HG02798 (cell line): Measurements from ENCODE around the gene CNTNAP5.
"Not testable (repeated sequence)": the region's sequence is repeated elsewhere in the genome, so short reads cannot be mapped to it uniquely, and the experiment has no call there.

Source experiments
- ATAC-seq: cut with Tn5 transposase; IDR thresholded peaks from one replicate; pipeline ENCODE4 v1.9.1; 2021; ENCODE audit warnings: mild to moderate bottlenecking; ENCODE audit not compliant: unreplicated experiment, poor library complexity

Gene CNTNAP5

GRCh38 chr2:124382067-124382618, 357.1 kb downstream of the CNTNAP5 start:
- no peak for ATAC-seq

DNA sequence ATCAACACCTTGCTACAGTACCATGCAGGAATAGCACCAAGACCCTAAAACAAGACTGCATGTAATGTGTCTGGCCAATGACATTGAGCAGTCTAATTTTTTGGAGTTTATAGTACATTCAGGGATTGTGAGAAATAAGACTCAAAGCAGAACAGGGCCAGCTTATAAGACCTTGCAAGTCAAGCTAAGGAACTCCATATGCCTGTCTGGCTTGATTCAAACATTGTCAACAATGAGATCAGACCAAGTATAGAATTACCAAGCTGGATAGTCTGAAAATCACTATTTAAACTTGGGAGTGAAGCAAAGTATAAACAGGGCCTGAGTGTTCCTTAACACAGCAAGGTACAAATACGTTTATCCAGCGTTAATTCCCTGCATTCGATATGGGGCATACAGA, 370.9 kb downstream of the CNTNAP5 start:
- ATAC-seq, result no peak

- no peak for ATAC-seq
Measured at GRCh38 chr2:124402274-124402673, 377.2 kb downstream of the CNTNAP5 start.

- not testable (repeated sequence) for ATAC-seq
Measured at GRCh38 chr2:124407836-124408534, 382.9 kb downstream of the CNTNAP5 start.

DNA sequence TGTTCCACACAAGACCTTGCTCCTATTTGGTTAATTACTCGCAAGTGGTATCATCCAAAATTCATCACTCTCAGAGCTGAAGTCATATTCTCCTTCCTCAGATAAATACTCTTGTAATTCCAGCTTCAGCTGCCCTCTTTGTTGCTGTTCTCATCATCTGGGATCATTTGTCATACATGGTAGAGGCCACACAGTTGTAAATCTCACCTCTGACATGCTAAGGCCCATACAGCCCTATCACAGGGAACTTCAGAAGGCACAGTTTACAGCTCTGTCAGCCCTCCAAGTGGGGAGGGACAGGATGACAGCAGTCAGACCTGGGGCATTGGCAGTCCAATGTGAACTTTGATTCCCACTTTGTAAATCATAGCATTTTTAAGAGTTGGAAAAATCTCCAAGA, 399.0 kb downstream of the CNTNAP5 start:
- no peak for ATAC-seq

DNA sequence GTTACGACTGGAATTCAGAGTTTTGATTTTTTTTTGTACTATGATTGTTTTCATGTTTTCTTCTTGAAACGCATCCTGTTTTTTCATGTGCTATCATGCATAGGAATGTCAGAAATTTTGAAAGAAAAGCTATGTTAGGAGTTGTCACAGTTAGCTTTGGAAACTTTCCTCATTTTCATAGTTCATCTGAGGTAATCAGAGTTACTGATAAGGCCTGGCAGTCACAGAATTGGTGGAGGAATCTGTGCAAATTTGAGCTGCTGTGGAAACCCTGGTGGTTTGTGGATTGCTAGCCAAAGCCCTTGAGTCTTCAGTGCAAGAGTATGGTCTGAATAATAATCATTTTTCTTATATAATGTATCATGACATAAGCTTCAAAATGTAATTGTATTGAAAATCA, 401.0 kb downstream of the CNTNAP5 start:
- no peak for ATAC-seq

DNA sequence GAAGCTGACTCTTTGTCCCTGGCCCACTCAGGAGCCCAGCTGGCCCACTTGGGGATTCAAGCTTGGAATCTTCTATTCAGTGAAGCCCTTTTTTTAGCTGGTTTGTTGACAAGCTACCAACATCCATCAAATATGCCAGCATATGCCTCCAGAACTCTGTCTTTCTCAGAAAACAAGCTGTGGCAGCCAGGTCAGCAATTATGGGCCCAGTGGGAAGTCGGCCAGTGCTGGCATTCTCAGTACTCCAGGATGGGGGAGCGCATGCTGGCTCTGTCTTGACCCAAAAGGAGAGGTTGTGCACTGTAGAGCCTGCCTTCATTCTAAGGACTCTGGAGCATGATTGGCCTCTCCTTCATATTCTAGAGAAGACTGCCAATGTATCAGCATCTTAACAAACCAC, 401.5 kb downstream of the CNTNAP5 start:
- no peak for ATAC-seq

DNA sequence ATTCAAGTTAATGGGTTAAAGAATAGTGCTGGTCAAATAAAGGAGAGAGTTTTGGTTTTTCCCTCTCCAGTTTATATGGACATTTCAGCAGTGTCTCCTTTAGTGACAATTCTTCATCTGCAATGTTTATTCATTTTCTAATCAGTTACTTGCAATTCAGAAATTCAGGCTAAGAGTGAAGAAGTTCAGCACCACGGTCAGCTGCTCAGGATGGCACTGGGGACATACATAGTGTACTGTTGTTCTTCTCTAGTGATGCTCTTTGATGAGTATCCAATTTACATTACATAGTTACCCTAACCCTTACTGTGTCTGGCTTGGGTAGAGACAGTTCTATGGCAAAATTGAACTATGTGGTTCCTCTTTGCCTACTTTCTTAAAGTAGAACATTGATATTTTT, 412.7 kb downstream of the CNTNAP5 start:
- ATAC-seq, result no peak

DNA sequence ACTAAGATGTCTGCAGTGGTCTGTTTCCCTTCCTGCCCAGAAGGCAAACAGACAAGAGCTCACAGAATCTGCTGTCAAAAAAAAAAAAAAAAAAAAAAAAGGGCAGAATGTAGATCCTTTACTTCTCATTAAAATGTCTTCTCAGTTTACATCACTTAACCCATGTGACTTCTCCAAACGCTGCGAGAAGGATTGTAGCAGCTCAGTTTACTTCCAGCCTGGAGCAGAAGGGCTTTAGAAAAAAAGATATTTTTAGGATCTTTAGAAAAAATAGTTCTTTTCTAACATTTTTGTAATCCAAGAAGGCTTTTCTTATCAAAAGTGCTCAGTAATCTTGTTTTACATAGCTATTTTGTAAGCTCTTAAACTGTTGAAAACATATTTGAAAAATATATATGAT, 425.4 kb downstream of the CNTNAP5 start:
- ATAC-seq, result no peak

- ATAC-seq, result no peak
Measured at GRCh38 chr2:124476291-124476690, 451.2 kb downstream of the CNTNAP5 start.

DNA sequence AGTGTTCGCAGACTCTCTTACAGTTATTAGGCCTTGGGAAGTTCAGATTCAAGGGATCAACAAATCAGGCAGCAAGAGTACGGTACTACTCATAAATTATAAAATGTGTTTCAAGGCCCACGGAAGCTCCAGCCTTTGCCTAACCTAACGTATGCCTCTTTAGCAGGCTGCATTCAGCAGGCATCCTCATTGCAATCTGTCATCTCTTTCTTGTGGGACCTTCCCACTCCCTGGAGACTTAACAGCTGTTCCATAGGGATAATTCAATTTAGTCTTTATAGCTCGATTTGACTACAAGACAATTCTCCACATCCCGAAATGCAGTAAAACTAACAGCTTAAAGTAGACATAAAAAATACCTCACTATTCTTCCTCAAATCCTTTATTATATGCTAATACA, 453.7 kb downstream of the CNTNAP5 start:
- ATAC-seq, result no peak

GRCh38 chr2:124480958-124481357, 455.9 kb downstream of the CNTNAP5 start:
- ATAC-seq, result no peak

DNA sequence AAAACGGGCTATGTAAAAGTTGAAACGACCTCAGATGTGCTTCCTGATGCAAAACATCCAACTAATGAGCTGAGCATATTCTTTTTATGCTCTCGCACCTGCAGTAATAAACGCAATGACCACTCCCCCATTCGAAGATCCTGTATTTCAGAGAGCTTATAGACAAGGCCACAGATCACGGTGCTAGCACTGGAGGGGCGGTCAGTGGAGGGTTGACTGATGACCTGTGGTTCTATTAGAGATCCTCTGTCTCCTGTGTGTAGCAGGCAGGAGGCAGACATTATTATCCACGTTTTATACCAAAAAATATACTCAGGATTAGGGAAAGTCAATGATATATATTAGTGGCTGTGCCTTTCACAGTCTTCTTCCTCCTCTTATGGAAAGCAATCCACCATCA, 457.0 kb downstream of the CNTNAP5 start:
- no peak for ATAC-seq

GRCh38 chr2:124482551-124482950, 457.5 kb downstream of the CNTNAP5 start:
- no peak for ATAC-seq

DNA sequence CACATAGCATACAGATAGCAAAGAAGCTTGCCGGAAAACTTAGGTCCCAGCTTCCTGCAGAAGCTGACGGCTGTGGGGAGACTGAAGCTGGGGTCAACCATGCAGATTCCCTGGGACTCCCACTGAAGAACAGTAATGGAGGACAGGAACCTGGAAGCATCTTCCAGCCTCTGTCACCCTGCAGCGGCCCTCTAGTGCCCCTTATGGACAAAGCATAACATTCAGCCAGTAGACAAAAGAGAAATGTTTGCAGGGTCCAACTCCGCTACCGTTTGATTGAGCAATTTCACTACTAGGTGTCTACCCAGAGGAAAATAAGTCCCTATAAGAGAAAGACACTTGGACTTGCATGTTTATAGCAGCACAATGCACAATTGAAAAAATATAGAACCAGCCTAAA, 460.6 kb downstream of the CNTNAP5 start:
- ATAC-seq, result no peak

- no peak for ATAC-seq
Measured at GRCh38 chr2:124489686-124490085, 464.6 kb downstream of the CNTNAP5 start.

DNA sequence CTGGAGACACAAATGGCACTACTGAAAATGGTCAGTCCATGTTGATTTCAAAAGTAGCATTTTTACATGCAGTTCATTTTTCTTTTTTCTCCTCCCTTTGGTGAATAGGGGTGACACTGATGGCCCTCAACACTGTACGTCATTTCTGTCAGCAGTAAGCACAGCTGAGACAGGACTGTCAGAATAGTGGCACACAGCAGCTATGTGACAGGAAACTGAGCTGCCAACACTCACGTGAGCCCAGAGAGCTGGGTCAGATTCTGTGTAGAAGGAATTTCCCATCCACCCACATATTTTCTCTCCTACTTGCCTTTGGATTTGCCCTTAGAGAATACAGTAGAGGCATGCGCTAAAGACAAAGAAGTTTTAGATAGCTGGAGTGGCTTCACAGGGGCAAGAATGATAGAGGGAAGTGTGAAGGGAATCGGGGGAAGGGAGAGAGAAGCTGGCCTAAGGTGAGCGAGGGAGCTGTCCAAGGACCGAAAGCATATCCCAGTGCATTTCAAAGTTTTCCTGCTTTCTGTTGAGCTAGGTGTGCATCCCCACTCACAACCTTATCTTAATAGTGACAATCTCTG, 476.6 kb downstream of the CNTNAP5 start:
- ATAC-seq, result no peak

- no peak for ATAC-seq
Measured at GRCh38 chr2:124514236-124514635, 489.1 kb downstream of the CNTNAP5 start.

GRCh38 chr2:124520953-124521352, 495.9 kb downstream of the CNTNAP5 start:
- ATAC-seq, result no peak

GRCh38 chr2:124523096-124523495, 498.0 kb downstream of the CNTNAP5 start:
- ATAC-seq, result no peak

- no peak for ATAC-seq
Measured at GRCh38 chr2:124524155-124524915, 499.2 kb downstream of the CNTNAP5 start.
